ENCODE data around the gene NOS1AP.

NOS1AP gene

DNA sequence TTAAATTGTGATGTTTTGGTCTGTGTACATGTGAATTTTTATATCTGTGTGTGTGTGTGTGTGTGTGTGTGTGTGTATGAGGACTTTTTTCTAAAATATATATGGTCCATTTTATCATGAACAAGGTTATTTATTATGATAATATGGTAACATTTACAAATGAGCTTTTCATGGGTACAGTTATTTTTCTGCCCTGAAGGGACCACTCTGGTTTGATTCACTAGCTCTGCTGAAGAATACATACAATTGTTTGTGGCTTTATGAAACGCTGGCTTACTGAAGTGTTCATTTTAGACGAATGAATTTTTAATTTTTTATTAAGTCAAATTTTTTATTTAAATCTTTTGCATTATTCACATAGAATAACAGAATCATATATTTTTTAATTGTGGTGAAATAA is 235.2 kb downstream of the NOS1AP start:
- no peak for DNase-seq

DNA sequence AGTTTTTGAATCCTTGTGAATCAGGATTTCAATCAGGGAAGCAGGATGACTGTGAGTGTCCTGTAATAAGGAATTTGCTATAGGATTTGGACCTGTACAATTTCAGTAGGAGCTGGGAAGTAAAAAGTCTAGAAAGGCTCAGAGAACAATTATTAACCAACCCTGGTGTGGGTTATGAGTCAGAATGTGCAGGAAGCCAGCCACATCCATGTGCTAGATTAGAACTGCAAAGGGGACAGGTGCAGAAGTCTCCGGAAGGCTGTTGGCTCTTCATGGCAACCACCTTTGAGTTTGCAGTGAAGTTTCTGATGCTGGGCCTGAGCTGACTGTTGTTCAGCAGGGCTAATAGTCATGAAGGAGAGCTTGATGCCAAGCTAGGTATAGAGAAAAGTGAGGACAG is 236.5 kb downstream of the NOS1AP start:
- no peak for DNase-seq

DNA sequence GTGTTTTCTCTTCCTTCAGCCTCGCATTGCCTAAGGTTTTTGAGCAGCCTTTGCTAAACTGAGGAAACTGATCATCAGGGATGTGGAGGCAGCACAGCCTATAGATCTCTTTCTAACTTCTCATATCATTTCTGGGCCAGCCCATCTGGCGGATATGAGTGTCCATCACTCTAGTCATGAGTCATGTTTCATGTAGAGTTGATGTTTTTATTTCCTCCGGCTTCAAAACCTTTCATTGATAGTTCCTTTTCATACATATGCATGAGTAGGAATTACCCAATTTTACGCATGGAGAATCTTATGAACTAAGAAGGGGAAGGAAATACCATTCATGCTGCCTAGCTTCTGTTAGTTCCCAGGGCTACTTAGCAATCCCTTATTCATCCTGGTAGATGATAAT is 240.8 kb downstream of the NOS1AP start:
- no peak for DNase-seq

DNA sequence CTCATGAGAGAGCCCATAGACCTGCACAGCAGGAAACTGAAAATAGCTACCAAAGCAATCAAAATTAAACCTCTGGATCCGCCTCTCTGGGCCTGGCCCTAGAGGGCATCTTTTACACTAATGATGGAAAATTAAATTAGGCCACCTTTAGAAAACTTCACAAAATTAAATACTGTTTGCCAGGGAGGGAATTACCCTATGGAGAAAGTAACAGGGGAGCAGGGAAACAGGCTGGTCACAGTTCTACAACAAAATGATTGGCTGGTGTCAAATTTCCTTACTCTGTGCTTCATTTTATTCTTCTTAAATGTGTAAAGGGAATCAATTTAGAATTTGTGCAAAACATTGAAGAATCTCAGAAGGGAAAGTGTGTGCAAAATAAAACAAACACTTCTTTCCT is 244.7 kb downstream of the NOS1AP start:
- no peak for DNase-seq

DNA sequence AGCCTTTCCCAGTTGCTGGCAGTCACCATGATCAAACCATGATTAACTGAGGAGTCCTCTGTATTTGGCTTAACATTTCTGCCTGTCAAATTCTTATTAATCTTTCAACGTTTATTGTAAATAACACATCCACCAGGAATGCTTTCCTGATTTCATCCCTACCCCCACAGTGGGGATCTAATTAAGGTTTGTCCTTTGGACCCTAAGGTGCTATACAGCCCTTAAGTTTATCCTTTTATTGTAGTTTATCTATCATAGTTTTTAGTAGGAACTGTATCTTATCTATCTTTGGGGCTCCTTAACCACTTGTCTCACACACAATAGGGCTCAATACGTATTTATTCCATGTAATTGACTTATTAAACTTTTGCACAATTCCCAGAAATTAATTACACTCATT is 246.2 kb downstream of the NOS1AP start:
- DNase-seq, result no peak

DNA sequence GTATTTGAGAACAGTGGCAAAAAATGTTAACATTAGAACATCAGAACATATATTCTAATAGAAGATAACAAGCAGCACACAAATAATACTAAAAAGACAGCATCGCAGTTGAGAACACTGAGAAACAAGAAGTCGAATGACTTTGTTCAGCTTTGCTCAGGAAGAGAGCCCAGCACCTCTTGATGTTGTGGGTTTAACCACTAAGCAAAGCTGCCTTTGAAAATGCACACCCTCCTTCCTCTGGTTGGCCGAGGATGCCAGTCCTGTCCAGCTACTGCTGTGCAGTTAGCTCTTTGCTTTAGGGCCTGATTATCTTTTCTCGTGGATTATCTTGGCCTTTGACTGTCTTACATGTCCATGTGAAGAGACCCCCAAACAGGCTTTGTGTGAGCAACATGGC is 246.7 kb downstream of the NOS1AP start:
- DNase-seq, result no peak

DNA sequence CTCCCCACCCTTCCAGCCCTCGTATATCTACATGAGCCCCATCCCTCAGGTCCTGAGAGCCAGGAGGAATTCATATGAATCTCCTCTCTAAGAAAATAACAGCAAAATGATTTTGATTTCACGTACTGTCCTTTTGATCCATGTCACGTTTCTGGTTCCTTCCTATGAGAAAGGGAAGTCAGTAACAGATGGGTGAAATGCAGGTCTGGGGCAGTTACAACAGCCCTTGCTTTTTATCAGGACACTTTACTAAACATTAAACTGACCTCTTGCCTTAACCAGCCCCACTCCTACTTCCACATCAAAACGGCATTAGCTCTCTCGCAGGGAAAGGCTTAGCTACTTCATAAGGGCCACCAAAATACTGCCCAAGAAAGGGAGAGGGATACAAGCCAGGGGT is 248.1 kb downstream of the NOS1AP start:
- no peak for DNase-seq

DNA sequence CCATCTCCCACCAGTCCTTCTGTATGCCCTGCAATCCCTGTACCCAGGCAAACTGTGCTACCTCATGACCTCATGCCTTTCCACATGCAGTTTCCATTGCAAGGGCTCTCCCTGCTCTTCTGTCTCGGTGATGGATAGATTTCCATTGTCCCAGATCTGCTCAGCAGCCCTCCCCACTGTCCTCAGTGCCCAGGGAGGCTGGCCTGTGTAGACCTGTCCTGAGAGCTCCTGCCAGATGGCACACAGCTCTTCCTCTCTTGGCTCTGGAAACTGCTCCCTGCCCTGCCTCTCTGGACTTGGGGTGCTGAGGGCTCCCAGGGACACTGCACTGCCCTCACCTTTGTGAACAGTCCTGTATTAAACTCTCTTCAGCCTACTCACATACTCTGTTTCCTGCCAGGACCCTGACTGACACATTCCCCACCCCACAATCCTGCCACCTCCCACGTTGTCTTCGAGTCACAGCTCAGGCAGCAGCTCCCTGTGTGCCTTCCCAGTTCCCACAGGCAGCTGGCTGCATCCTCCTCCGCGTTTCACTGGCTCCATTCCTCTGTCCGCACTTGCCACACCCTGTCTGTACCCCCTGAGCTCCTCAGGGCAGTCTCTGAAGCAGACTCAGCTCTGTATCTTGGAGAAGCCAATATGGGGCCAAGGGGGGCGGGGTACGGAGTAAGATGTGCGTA is 250.1 kb downstream of the NOS1AP start:
- no peak for DNase-seq

DNA sequence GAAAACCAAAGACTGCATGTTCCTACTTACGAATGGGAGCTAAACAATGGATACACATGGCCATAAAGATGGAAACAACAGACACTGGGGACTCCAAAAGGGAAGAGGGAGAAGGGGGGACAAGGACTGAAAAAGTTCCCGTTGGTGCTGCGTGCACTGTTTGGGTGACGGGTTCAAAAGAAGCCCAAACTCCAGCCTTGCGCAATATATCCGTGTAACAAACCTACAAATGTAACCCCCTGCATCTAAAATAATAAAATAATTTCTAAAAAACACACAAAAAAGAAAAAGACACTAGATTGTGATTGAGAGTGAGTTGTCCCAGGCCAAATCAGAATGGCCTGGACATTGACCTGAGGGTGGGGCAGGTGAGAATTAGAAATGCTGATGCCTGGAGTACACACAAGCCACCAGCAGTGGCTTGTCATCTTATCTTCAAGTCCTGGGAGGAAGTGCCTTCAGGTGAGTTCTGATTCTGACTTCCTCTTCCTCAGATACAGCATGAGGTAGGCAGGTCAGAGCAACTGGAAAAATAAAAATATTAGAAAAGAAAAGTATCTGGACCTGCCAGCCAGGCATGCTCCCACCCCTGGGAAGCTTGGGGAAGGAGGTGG is 252.4 kb downstream of the NOS1AP start:
- no peak for DNase-seq

DNA sequence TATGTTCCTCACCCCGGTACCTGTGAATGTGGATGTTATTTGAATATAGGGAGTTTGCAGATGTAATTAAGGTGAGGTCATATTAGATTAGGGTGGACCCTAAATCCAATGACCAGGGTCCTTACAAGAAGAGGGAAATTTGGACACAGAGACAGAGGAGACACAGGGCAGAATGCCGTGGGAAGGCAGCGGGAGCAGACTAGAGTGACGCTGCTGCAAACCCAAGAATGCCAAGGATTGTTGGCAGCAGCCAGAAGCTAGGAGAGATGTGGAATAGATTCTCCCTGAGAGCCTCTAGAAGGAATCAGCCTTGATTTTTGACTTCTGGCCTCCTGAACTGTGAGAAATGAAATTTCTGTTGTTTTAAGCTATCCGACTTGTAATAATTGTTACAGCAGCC is 253.5 kb downstream of the NOS1AP start:
- no peak for DNase-seq

DNA sequence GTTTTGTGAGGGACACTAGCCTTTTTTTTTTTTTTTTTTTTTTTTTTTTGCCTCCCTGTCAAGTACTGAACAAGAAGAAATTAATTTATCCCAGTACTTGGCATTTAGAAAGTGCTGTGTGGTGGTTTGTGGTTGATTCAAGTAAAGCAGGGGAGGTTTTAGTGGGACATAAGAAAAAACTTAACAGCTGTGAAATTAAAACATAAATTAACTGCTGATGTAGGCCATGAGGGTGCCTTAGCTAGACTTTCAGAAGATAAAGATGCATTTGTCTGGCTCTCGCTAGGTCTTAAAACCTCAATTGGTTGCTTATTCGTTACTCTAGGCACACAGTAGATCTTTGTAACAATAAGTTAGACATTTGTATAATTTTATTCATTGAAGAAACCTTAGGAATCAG is 254.9 kb downstream of the NOS1AP start:
- DNase-seq, result no peak

DNA sequence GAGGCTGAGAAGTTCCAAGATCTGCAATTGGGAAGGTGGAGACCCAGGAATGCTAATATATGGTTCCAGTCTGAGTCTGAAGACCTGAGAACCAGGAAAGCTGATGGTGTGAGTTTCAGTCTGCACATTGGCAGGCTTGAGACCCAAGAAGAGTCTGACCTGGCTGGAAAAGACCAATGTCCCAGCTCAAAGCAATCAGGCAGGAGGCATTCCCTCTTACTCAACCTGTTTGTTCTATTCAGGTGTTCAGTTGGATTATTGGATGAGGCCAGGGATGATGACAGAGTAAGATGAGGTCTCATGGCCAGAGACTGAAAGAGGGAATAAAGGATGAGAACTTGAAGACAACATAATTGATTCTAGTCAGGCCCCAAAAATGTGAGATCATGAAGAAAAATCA is 257.1 kb downstream of the NOS1AP start:
- no peak for DNase-seq

DNA sequence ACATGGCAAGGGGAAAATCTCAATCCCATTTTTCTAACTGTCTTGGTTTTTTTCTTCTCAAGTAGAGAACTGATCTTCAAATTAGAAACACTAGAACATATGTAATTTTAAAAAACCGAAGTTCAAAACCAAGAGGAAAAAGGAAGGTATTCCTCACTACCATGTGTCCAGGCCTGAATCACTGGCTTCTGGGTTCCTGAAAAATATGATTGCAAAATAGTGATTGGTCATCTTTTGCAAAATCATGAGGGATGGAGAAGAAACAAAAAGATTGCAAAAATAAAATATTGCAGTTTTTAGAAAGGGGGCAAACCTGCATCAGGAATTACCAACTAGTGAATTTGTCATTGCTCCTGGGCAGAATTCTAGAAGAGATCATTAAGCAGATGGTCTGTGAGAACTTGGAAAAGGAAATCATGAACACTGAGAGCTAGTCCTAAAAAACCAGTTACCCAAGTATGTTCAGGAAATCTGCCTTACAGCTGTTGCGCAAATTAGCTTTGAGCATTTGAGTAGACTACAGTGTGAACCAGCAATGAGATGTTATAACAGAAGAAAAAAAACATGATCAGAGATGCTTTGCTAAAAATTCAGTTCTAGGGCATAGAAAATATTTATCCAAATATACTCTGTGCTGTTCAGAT is 257.8 kb downstream of the NOS1AP start:
- DNase-seq, result no peak

DNA sequence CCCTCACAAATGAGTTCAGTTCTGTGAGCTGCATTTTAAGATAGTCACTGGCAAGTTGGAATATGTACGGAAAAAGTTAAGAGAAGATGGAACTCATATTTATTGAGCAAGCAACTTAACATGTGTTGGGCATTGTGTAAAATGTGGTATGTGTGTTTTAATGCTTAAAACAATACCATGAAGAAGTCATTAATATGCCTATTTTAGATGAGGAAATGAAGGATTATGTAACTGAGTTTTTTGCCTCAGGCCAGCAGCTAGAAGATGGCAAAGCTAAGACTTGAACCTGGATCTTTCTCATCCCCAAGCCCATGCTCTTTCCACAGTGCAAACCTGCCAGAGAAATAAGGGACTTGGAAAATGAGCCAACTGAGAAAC is 258.3 kb downstream of the NOS1AP start:
- no peak for DNase-seq

DNA sequence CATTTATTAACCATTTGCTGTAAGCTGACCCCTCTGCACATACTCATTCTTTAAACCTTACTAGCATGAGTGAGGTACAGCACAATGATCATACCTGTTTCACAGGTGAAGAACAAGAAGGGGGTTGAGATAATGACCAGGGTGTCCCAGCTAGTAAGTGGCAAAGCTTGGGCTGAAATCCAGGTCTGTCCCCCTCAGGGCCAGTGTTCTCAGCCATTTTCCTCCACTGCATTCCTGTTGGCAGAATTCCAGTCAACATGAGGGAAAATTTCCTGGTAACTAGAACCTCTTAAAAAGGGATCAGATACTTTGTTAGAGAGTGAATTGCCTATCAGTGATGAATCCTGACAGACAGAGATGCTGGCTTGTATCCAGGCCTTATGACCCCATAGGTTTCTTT is 259.0 kb downstream of the NOS1AP start:
- no peak for DNase-seq

DNA sequence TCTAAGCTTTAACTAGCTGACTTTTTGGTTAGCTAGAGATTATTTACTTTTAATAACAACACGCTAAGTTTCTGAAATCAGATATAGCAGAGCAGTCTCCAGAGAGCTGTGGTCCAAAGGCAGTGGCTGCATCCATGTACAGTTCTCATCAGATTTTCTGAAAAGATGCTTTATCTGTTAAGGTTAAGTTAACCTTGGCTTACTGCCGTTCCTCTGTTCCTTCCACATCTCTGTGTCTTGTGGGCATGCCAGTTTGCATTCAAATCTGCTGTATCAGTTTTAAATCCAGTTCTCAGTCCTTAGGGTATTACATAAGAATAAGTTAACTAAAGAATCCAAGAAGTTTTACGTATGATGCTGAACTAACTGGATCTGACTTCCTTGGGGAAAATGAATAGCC is 260.3 kb downstream of the NOS1AP start:
- DNase-seq, result no peak

DNA sequence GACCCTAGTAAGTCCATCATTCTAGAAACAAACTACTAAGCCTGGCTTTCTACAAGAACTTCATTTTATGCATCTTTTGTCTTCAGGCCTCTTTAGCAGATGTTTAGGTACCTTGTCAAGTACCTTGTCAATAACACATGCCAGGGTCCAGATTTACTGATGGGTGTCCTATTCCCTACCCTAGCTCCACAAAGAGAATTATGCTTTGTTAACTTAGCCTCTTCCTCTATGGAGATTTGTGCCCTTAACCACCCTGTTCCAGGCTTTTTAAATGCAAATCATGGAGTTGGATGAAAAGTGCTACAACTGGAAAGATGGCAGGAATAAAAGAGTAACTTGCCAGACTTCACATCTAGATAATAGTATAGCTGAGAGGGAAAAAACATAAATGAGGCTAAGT is 264.5 kb downstream of the NOS1AP start:
- no peak for DNase-seq

DNA sequence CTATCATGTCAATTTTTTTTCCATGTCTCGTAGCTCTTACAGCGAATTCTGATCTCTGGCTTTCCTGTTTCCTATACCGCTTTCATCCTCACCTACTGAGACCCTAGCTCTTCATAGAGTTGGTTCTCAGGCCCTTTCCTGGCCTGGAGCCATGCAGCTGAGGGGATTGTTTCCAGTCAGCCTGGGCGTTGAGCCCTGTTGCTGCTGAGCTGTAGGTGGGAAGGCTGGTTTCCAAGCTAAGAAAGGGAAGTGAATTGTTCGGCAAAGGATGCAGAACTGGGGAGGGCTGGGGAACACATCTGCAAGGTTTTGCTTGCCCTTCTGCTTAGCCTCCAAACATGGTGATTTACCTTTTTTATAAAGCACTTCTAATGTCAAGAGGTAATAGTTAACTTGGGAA is 265.6 kb downstream of the NOS1AP start:
- DNase-seq, result peak; percentile 67

DNA sequence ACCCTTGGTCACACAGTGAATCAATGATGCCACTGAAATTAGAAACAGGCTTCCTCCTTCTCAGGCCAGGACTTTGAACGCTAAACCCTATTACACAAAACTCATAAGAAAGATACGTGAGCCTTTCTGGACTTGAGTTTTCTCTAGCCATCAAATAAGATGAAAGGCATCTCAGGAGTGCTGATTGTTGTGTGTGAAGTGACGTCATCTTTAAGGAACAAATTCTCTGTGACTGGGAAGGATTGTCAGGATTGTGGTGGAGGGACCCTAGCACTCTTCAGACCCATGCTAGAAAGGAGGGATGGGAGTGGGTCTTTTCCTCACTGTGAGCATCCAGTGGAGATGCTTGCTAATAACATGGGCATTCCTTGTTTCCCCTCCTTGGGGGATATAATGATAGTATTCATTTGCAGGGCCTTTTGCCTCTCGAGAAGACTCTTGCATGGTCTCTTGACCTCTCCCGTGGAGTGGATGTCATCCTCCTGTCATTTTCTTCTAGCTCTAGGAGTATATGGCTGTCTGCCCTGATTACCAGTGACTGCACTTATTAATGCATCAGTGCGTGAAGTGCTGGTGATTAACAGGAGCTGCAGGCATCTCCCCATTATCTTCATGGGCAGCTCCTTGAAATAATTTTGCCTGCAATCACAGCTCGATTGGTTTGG is 267.3 kb downstream of the NOS1AP start:
- no peak for DNase-seq

DNA sequence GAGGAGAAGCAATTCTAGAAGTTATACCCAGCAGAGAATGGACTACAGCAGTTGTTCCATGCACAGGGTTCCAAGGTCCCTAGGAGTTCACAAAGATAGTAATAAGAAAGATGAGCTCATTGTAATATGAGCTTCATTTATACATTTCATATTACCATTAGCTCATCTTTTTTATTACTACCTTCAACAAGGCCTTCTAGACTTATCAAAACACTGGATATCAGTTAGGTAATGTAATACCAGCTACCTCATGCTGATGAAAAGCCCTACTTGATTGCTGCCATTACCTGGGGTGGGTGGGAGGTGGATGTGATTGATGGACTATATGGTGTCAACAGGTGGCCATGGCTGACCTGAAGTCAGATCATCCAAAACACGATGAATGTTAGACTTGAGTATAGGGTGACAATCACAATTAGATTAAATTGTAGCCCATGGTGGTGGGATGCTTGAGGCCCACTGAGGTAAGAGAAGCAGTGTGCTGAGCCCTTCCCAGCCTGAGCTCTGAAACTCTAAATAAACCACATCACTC is 273.0 kb downstream of the NOS1AP start:
- DNase-seq, result no peak

DNA sequence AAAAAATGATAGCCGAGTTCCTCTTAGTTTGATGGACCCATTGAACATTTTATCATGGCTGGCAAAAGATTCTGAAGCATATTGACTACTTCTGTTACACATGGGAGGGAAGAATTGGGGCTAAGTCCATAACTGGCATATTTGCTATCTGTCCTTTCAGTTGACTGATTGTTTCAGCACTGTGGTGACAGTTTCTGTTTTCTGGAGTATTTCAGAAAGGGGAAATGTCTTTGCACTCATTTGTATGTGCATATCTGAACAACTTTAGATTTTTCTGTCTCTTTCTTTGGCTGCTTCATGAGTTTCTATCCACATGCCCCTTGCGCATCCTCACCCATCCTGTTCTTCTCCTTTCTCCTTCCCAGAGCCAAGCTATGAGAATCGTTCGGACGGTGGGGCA is 274.0 kb downstream of the NOS1AP start:
- DNase-seq, result no peak

DNA sequence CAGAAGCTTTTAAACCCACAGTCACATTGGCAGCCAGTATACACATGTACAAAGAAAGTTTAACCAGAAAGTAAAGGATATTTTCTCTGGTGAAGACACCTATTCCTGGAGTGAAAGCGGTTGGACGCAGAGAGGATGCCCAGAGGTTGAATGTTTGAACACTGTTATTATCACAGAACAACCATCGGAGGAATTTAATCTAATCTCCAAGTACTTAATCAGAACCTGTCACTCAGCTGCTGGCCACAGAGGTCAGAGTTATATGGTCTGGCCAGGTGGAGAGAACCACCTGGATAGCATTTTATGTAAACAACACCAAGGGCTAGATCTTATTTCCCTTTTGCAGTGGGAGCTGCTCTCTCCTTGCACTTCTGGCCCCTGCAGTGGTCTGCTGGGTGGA is 277.8 kb downstream of the NOS1AP start:
- no peak for DNase-seq

DNA sequence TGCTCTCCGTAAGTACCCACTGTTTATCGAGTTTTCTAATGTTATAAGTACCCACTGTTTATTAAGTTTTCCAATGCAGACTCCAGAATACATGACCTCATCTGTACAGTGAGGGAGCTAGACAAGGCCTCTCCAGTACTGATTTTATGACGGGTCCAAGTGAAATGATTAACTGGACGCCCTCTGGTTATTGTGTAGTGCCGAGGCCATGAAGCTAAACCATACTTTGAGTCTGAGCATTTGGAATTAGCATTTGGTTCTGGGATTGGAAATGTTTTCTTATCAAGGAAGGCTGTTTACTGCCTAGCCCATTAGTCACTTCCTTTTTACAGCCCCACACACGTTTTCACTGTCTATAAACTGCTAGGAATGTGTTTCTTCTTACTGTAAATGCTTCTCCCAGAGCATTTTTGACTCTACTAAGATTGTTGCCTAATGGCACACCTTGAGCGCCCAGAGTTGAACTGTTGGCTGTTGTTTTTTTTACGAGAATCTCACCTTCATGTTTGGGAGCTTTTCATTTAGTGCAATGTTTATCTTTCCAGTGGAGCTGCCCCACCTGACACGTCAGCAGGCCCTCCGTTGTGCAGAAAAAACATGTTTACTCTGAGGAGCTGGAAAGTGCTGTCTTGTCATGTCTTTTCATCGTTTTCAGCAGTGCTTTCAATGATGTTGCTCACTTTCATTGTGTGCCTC is 280.3 kb downstream of the NOS1AP start:
- DNase-seq, result no peak

Measured in right hindlimb (tissue), 1 donor.